SU-DHL-6 (cell line): Measurements from ENCODE around the gene WWOX.

Experiments
- H2AFZ ChIP-seq: fragments of 200-600 bp; sonication (generic); 2 replicates; pipeline ENCODE4 v1.6.1; 2014; ENCODE audit warnings: low read depth, mild to moderate bottlenecking, moderate library complexity, mixed read lengths, antibody characterized with exemption, low read length; ENCODE audit not compliant: severe bottlenecking
- H3F3A ChIP-seq: fragments of 200-600 bp; shearing (Covaris generic); 2 replicates; pipeline ENCODE4 v1.6.0; 2016; ENCODE audit warnings: antibody characterized with exemption, mild to moderate bottlenecking; ENCODE audit not compliant: insufficient read depth
- H3K27ac ChIP-seq: fragments of 200-600 bp; sonication (generic); 2 replicates; pipeline ENCODE4 v1.5.1; 2016; ENCODE audit warnings: low read depth, mild to moderate bottlenecking, low read length, moderate library complexity, mixed read lengths
- H3K27me3 ChIP-seq: fragments of 200-600 bp; sonication (generic), shearing (Covaris generic); 2 replicates; pipeline ENCODE4 v1.6.0; 2014; ENCODE audit warnings: mild to moderate bottlenecking, low read length
- H3K36me3 ChIP-seq: fragments of 200-600 bp; sonication (generic); 2 replicates; pipeline ENCODE4 v1.6.1; 2014; ENCODE audit warnings: mild to moderate bottlenecking, low read length, mixed read lengths
- H3K4me2 ChIP-seq: fragments of 300-600, 200-600 bp; shearing (Covaris generic), sonication (generic); 2 replicates; pipeline ENCODE4 v1.6.0; 2014; ENCODE audit warnings: low read length, low read depth, mild to moderate bottlenecking; ENCODE audit not compliant: poor library complexity, severe bottlenecking
- H3K4me3 ChIP-seq: fragments of 200-600 bp; sonication (generic); 2 replicates; pipeline ENCODE4 v1.5.1; 2014; ENCODE audit warnings: antibody characterized with exemption, low read length, mild to moderate bottlenecking, mixed read lengths; ENCODE audit not compliant: insufficient read depth, poor library complexity, severe bottlenecking
- H3K79me2 ChIP-seq: fragments of 200-600 bp; sonication (generic); 2 replicates; pipeline ENCODE4 v1.6.1; 2014; ENCODE audit warnings: mild to moderate bottlenecking, low read length, moderate library complexity; ENCODE audit not compliant: insufficient read depth
- H3K9ac ChIP-seq: fragments of 200-600 bp; sonication (generic); 2 replicates; pipeline ENCODE4 v1.7.0; 2014; ENCODE audit warnings: mild to moderate bottlenecking, low read length
- H3K9me2 ChIP-seq: fragments of 200-600 bp; sonication (generic); replicated peaks from 2 replicates; pipeline ENCODE4 v1.6.1; 2014; ENCODE audit warnings: low read length; ENCODE audit not compliant: insufficient read depth
- H3K9me3 ChIP-seq: fragments of 200-600 bp; sonication (generic); 2 replicates; pipeline ENCODE4 v1.6.1; 2014; ENCODE audit warnings: low read length, mixed read lengths; ENCODE audit not compliant: insufficient read depth
- H4K20me1 ChIP-seq: fragments of 200-600 bp; sonication (generic); 2 replicates; pipeline ENCODE4 v1.6.1; 2014; ENCODE audit warnings: low read depth, mild to moderate bottlenecking, antibody characterized with exemption, low read length, moderate library complexity, mixed read lengths
- EZH2phosphoT487 ChIP-seq: fragments of 200-600 bp; sonication (generic), shearing (Covaris generic); conservative IDR thresholded peaks from 2 replicates; pipeline ENCODE4 v1.6.1; 2018; ENCODE audit warnings: mild to moderate bottlenecking, antibody characterized with exemption, low read length, moderate library complexity, mixed read lengths
- TF ChIP-seq, protein P1 (sequence below): fragments of 200-600 bp; sonication (generic); IDR thresholded peaks from one replicate; pipeline ENCODE4 v1.5.1; 2017; ENCODE audit warnings: antibody characterized with exemption, mild to moderate bottlenecking, low read length, moderate library complexity; ENCODE audit not compliant: insufficient read depth, poor library complexity, severe bottlenecking

WWOX gene

GRCh38 chr16:78228704-78229103 lies 129.2 kb downstream of the WWOX start:
- Histone ChIP-seq H2AFZ (no peak overlapping the region), H3F3A (no peaks in the 10 kb centered on the region), H3K79me2 (no peaks in the 10 kb centered on the region), H3K9ac (no peak overlapping the region), H3K27me3 (no peaks in the 10 kb centered on the region), H3K4me3 (no peak overlapping the region), H3K9me3 (no peaks in the 10 kb centered on the region), H3K36me3 (no peaks in the 10 kb centered on the region), H4K20me1 (no peaks in the 10 kb centered on the region), H3K4me2 (no peak overlapping the region), H3K27ac (no peak overlapping the region), H3K9me2 (no peaks in the 10 kb centered on the region)
- TF ChIP-seq EZH2phosphoT487, result no peak
- TF ChIP-seq, protein P1, sequence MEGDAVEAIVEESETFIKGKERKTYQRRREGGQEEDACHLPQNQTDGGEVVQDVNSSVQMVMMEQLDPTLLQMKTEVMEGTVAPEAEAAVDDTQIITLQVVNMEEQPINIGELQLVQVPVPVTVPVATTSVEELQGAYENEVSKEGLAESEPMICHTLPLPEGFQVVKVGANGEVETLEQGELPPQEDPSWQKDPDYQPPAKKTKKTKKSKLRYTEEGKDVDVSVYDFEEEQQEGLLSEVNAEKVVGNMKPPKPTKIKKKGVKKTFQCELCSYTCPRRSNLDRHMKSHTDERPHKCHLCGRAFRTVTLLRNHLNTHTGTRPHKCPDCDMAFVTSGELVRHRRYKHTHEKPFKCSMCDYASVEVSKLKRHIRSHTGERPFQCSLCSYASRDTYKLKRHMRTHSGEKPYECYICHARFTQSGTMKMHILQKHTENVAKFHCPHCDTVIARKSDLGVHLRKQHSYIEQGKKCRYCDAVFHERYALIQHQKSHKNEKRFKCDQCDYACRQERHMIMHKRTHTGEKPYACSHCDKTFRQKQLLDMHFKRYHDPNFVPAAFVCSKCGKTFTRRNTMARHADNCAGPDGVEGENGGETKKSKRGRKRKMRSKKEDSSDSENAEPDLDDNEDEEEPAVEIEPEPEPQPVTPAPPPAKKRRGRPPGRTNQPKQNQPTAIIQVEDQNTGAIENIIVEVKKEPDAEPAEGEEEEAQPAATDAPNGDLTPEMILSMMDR, result no peak

DNA sequence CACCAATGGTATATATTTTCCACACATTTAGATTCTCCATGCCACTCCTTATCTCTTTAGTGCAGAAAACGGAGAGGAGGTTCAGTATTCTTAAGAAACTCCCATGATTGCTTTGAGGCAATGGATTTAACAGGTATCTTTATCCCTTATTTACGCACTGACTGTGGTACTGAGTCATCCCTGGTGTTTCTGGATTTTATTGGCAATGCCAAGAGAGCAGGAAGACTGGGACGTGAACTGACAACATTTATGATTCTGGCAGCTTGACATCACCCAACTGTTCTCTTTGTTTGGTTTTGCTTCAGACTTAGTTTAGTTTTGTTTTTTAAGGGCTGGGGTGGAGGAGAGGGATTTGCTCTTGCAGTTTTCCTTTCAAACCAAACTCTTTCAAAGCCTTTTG lies 131.4 kb downstream of the WWOX start:
- Histone ChIP-seq H3K27me3 (no peaks in the 10 kb centered on the region), H3F3A (no peaks in the 10 kb centered on the region), H3K9ac (no peak overlapping the region), H3K9me3 (no peaks in the 10 kb centered on the region), H3K4me2 (no peak overlapping the region), H3K79me2 (no peaks in the 10 kb centered on the region), H3K27ac (no peak overlapping the region), H3K9me2 (no peaks in the 10 kb centered on the region), H4K20me1 (no peaks in the 10 kb centered on the region), H3K36me3 (no peaks in the 10 kb centered on the region), H3K4me3 (no peak overlapping the region), H2AFZ (no peak overlapping the region)
- TF ChIP-seq, protein P1, result no peak
- TF ChIP-seq EZH2phosphoT487, result no peak

DNA sequence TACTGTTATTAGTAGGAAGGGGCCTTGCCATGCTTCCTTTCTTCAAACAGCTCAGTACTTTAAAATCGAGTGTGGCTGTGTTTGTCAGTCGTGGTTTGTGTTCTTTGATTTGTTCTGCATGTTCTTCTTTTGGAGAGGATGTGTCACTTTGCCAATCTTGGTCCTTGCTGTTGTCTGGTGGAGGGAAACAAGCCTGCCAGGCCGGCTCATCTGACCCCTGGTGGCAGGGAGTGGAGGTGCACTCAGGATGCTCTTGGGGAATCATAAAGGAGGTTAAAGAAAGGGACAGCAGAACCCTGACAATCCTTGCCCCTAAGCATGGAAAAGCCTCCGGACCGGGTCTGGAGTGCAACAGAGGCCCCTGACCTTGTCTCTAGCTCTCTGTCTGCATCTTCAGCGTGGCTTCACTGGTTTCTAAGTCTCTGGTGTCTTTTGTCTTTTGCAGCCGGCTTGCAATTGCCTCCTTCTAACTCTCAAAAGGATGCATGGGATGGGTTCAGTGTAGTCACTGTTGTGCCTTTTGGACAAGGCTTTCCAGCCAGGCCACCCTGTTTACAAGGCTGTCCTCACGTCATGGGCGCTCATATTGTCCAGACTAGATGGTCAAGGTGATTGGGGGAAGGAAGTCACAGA lies 135.8 kb downstream of the WWOX start:
- no peaks in the 10 kb centered on the region for H4K20me1 ChIP-seq
- H3K79me2 ChIP-seq, result no peaks in the 10 kb centered on the region
- no peaks in the 10 kb centered on the region for H3K9me3 ChIP-seq
- no peak overlapping the region for H2AFZ ChIP-seq
- H3K4me3 ChIP-seq, result no peak overlapping the region
- H3K36me3 ChIP-seq, result no peaks in the 10 kb centered on the region
- H3K4me2 ChIP-seq, result no peak overlapping the region
- H3K27me3 ChIP-seq, result no peaks in the 10 kb centered on the region
- no peak overlapping the region for H3K9ac ChIP-seq
- H3F3A ChIP-seq, result no peaks in the 10 kb centered on the region
- TF ChIP-seq EZH2phosphoT487, result no peak
- TF ChIP-seq, protein P1, result peak; percentile 71
- no peak overlapping the region for H3K27ac ChIP-seq
- H3K9me2 ChIP-seq, result no peaks in the 10 kb centered on the region
